ENCODE measurements around the gene SNCAIP.

Gene SNCAIP

DNA sequence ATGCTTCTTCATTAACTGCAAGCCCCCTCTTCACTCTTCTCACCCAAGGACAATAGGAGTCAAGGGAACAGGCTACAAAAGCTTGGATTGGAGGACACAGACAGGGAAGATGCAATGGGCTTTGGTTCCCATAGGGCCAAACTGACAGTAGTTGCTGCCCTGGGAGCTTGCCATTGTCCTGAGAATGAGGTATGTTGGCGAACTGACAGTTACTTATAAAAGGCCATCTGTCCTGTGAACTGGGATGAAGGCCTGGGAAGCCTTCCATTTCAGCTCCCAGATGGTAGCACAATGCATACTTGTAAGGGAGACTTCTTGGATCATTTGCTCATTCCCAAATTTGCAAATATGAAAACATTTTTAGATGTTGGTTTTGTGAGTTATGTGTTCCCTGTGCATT is 88.9 kb downstream of the SNCAIP start:
- DNase-seq (ENCODE audit: low read depth) = no peak

DNA sequence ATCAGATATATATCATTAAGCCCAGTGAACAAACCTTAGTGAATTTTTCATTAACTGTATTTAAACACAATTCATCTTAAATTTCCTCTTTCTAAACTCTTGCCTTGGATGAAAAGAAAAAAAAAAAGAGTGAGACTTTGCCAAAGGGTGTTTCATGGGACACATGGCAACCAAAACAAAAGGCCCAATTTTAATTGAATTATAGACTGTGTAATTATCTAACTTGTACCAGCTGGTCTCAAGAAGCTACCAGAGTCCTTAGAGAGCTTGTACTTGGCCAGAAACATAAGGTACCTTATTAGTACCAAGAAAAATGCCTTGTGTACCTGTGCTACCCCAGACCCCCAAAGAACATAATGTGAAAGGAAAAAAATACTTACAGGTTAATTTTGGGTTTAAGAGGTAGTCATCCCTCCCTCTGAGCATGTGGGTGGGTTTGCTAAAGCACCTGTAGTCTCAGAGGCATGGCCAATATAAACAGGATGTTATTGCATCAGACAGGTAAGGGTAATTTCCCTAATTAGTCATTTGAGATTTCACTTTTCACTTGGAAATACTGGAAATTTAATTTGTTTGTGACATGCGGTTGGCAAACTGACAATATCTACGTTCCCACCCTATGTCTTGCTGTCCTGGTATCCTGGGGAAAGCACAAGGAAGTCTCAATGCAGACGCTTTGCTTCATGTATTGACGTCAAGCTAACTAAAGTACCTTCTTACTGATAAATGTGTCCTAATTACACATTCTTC is 90.1 kb downstream of the SNCAIP start:
- DNase-seq (ENCODE audit: low read depth) = no peak

DNA sequence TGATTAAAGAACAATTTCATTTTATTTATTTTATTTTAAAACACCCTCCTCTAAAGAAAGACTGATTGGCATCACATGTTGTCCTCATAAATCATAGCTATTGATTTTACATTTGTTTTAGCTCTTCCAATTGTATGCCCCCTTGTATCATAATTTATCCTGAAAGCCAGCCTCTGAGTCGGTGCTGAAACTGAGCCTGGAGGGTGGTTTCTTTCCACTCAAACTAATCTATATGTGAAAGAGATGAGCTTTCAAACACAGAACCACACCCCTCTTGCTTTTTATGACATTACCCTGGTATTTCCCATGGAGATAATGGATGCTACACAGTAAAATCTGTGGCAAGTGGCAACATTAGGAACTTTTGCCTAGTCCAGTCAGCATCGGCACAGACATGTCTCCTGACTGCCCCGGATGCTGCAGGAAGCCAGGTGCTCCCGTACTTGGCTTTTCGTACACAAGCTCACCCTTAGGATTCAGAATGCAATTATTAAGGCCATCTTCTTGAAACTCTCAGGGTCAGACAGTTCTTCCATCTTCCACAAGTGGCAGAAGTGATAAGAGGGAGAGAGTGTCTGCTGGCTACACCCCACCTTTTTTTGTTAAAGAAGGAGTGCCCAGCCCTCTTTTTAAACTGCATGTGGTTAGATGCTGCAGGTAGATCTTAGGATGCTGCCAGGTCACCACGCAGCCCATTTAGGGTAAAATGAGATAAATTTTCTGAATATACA is 91.1 kb downstream of the SNCAIP start:
- DNase-seq (ENCODE audit: low read depth) = no peak

DNA sequence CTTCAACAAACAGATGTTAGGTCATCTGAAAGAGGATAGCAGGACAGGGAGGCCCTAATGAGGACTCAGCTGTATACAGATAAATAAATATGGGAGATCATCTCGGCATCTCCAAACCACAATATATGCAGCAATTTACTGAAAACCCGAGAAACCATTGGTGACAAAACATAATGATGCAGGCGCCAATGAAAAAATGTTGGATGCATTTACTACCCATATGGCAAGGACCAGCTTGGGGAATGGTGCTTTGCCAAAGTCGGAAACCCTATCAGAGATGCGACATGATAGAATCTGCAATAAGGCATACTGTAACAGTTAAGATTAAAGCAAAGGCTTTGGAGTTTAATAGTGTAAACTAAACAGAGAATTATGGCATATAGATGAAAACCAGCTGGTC is 92.0 kb downstream of the SNCAIP start:
- DNase-seq (ENCODE audit: low read depth) = no peak

DNA sequence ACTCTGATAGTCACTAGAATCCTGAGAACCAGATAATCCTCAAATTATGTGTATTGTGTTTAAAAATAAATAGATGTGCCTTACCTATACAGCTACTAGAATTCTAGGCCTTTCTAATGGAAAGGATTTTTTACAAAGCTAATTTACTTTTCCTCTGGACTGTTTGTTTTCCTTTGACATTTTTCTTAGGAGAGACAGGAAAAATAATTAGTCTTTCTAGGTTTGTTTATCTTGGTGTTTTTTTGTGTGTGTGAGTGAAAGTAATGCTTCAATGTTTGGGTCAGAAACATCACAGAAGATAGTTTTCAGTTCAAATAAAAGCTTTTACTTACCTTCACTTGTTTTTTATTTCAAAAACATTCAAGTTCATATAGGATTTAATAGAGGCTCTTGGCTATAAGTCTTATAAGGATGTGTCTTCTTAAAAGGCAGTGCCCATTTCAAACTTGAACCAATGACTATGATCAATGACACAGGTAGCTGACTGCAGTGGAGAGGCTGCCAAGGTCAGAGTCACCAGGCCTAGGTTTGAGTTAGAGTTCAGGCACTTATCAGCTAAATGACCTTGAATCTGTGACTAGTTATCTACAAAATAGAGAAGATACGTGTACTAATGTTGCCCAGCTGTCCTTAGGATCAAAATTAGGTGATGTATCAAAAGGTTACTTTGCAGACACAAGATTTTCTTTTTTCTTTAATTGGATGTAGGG is 92.8 kb downstream of the SNCAIP start:
- no peak for DNase-seq (ENCODE audit: low read depth)

DNA sequence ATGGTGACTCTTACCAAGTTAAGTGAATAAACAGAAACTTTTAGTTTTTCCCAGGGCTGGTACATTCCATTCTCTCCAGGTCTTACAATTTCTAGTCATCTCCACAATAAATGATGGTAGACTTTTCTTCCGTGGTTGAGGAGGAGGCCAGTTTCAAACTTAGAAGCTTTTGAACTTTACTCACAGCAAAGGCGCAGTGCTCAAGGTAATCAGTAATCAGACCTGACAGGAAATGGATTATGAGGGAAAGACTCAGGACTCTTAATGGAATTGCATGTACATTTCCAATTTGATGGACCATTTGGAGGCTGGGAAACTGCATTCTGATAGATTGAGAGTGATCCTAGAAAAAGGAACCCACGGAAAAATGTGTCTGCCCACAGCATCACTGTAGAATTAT is 93.7 kb downstream of the SNCAIP start:
- no peak for DNase-seq (ENCODE audit: low read depth)

DNA sequence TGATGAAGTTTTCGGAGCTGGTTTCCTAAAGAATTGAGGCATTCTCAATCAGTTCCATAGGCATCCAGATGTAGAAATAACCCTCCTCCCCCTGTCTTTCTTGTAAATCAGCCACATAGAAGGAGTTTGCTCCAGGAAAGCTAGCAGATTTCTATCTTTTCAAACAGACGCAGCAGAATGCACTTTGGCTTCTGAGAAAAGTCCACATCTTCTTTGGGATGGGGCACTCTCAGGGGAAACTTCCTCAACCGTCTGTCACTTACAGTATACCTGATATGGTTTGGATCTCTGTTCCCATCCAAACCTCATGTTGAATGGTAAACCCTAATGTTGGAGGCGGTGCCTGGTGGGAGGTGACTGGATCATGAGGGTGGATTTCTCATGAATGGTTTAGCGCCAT is 94.1 kb downstream of the SNCAIP start:
- DNase-seq (ENCODE audit: low read depth) = no peak

DNA sequence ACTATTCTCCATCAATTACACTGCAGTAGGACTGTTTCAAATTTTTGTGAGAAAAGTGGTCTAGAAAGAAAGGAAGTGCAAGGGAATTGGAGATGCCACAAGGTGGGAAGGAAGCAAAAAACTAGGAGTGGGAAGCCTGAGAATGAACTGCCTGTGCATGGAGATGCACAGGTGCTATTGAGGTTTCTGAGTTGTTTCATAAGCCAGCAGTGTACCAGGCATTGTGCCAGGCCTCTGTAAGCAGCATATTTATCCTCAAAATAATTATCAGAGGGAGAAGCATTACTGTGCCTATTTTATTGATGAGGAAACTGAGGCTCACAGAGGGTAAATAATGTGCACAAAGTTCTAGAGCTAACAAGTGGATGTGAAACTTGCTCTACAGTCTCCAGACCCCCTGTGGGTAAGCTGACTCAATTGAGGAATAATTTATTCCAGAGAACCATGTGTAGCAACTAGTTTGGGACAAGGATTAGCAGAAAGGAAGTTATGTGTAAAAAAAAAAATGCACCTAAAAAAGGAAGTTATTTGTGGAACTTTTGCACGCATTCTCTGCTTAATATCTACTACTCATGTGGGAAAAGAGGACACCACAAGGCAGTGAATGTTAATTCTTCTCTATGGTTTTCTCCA is 96.7 kb downstream of the SNCAIP start:
- no peak for DNase-seq (ENCODE audit: low read depth)

DNA sequence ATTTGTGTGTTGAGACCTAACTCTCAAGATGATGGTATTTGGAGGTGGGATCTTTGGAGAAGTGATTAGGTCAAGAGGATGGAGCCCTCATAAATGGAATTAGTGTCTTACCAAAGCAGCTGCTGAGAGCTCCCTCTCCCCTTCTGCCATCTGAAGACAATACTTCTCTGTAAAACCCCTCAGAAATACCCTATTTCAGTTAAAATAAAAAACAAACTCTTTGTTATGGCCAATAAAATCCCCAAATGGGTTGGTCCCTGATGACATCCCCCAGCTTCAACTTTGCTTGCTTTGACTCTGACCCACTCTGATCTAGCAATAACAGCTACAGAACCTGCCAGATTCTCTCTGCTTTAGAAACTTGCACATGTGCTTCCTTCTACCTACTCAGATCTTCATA is 100.9 kb downstream of the SNCAIP start:
- DNase-seq (ENCODE audit: low read depth) = no peak

DNA sequence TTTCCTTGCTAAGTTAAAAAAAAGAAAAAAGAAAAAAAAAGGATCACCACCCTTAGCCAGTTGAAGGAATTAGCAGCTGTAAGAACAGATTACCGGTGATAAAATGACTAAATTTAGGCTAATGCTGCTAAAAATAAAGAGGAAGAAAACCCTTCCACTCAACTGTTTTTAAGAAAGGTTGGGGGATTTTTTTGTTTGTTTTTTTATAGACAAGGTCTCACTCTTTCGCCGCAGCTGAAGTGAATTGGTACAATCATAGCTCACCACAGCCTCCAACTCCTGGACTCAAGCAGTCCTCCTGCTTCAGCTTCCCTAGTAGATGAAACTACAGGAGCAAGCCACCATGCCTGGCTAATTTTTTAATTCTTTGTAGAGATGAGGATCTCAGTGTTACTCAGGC is 101.7 kb downstream of the SNCAIP start:
- DNase-seq (ENCODE audit: low read depth) = no peak

DNA sequence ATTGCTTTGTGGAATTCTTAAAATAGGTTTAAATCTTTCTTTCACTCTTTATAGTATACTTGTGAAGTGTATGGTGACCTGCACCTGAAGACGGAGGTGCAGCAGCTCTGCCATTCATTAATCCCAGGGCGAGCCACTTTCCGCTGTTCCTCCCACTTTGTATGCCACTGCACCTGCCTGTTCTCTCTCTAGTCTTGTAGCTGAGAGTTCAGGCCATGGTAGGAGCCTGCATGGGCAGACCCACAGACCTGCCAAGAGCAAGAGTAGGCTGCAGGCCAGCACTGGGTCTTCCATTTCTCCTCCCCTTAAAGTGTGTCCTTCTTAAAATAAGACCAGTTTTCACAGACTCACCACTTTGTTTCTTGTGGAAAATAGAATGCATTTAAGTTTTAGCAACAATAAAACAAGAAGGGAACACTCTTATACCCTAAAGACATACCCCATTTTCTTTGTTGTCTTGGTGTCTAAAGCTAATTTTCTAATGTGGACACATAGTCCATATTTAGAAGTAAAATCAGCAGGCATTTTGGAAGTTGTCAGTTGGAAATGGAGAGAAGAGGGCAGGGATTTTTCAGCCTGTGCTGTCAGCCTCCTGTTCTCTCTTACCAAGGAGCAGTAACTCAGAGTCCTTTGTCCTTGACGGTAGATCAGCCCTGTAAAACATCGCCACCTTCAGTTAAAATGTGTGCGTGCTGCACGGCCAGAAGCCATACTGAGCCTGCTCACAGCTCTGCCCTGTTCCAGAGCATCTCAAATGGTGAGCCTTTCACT is 103.2 kb downstream of the SNCAIP start:
- DNase-seq (ENCODE audit: low read depth) = no peak

DNA sequence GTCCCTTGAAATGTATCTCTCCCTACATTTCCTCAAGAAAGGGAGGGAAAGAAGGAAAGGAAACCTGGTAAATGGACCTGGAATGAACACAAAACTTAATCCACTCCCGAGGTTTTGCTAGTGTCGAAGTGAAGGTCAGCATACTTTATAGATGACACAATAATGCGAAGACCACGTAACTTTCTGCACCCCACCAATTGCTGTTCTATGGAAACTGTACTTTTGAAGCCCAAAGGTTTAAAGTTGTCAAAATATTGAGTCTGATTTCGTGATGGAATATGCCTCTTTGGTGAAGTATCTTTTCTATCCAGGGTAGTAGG is 103.7 kb downstream of the SNCAIP start:
- no peak for DNase-seq (ENCODE audit: low read depth)

DNA sequence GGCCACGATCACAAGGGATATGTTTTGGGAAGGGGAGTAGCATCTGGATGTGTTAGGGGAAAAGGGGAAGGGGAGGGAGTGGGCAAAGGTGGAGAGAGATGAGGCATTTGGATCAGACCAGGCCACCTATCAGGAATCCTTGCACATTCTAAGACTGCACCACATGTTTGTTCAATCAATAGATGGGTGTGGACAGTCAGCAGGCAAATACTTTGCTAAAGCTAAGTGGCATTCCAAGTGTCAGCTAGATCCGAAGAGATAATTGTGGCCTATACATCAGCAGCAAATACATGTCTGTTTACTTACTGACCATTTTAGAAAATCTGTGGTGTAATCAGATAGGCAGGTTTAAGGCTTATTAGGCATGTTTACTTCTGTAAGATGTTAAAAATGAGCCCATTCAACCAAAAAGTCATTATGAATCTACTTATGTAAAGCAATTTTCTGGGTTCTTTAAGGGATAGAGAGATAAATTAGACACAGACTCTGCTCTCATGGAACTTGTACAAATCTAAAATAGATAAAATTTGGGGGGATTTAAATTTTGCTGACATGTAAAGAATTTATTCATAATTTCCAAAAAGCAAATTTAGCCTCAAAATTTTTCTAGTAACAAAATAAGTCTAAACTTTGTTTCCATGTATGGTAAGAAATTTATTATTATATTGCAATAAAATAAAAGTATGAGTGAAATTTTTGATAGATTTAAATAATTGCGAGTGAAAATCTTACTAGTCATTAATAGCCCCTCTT is 107.3 kb downstream of the SNCAIP start:
- DNase-seq (ENCODE audit: low read depth) = no peak

DNA sequence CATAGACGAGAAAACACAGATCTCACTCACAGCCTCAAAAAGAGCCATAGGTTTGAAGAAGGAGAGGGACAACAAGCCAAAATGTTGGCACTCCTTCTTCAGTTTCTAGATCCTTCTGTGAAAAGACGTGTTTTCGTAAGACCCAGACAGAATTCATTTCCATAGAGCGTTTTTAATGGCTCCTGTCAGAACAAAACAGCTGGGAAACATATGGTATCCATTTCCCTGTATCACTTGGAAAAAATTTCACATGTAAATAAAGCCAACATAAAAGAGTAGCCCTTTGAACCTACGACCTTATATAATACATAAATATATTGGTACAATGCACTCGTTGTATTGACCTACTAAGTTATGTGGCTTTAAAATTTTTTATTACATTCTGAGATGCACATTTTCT is 108.1 kb downstream of the SNCAIP start:
- DNase-seq (ENCODE audit: low read depth) = no peak

DNA sequence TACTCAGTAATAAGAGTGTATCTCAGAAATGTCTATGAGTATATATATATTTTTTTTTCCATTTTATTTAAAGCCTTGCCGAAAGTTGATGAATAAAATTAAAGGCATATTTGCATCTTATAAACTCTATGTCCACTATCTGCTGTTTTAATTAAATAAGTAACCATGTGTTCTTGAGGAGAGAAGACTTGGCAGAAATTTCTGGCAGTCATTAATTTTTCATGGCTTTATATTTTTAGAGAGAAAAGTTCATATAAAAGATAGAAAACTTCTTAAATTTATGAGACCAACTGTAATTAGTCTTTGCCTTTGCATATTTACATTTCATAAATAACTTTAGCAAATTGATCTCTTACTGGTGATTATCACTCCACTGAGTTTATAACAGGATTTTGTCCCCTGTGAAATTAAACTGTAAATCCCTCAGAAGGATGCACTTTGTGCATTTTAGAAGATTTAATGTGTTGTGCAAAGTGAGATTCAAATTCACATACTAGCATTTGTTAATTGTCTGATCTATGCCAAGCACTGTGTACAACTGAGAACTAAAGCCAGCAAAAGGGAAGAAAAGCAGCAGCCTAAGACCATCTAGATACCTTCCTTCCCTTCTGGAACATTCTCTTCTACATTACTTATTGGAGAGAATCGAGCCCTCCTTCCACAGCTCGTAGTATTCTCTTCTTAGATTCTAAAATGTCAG is 108.7 kb downstream of the SNCAIP start:
- DNase-seq (ENCODE audit: low read depth) = no peak

DNA sequence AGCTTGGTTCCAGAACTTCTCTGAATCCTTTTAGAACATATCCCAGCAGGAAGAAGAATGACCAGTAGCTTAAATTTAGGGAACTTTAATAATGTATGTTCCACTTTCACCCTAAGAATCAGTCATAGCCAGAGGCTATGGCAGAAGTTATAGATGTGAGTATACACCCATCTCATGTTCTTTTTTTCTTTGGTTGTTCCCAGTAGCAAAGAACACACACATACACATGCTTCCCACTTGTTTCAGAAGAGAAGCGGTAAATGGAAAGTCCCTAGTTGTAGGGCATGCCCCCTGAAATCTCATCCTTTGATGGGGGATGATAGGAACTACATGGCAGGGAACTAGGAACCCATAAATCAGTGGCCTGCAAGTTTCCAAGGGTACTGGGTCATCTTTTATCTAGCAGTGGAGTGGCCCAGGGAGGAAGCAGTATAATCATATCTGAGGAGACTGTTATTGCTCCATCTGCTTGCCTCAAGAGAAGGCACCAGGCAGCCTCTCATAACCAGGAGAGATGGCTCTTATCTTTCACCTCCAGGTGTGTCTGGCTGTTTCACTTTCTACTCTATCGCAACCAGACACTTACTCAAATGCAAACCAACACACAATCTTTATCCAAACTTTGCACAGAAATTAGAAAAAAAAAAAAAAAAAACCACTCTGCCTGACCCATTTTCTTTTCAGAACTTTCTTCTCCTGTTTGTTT is 109.5 kb downstream of the SNCAIP start:
- no peak for DNase-seq (ENCODE audit: low read depth)

DNA sequence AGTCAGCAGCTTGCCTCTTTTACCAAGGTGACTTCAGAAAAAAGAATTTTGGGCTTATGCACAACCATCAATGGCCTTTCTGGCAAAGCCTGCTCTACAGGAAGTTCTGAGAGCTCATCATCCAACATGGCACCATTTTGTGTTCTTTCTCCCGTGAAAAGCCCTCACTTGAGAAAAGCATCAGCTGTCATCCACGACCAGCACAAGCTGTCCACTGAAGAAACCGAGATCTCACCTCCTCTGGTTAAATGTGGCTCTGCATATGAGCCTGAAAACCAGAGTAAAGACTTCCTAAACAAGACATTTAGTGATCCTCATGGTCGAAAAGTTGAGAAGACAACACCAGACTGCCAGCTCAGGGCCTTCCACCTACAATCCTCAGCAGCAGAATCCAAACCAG is 111.2 kb downstream of the SNCAIP start:
- DNase-seq (ENCODE audit: low read depth) = no peak

DNA sequence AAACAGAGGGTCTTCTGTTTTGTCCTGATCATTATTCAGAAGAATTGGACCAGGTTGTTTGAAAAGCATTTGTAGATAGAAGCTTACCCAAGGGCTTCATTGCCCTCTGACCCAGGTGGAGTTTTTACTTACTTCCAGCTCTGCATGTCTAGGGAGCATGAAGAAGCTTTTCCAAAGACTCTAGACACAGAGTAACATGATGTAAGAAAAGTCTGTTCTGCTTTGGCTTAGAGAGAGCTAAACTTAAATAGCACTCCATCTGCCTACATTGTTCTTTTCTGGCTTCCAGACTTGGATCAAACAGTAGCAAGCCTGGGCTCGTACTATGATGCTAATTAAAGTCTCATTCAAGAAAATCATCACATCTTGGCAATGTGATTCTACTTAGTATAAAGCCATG is 112.1 kb downstream of the SNCAIP start:
- DNase-seq (ENCODE audit: low read depth) = no peak

DNA sequence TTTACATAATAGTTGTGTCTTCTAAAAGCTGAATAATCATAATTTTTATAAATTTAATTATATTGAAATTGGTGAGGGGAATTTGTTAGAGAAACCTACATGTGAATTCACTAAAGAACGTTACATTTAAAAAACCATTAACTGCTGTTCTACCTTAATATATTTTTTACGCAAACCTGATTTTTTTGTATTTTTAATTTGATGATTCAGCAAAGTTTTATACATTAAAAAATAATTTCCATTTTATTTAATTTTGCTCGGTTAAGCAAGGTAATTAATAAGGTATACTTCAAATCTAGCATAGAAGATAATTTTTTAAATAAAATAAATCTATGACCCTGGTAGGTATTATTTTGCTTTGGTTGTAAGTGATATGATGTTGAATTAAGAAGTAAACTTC is 114.3 kb downstream of the SNCAIP start:
- no peak for DNase-seq (ENCODE audit: low read depth)

DNA sequence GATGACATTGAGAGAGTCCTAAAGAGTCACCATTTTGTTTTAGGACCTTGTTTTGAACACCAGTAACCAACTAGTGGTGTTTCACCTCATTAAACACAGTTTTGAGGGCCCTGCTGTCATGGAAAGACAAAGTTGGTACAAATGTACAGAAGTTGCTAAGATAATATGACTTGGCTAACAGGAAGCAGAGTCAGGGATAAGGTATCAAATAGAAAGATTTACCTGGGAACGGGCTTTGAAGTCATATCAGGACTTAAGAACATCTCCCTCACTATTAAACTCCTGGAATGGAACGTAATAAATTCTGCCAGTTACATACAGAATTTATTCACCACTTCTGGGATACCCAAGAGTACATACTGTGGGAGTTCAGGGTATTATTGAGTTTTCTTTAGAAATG is 115.6 kb downstream of the SNCAIP start:
- no peak for DNase-seq (ENCODE audit: low read depth)

All from stimulated activated CD8-positive, alpha-beta memory T cell treated with anti-CD3 and anti-CD28 coated beads, Interleukin-12 subunit alpha, Interleukin-12 subunit beta, amount 100 ng/mL, for 1 hour (primary cell).